ENCODE measurements around the gene CXorf49B.
"Not testable (repeated sequence)": the region's sequence is repeated elsewhere in the genome, so short reads cannot be mapped to it uniquely, and the experiment has no call there.

The CXorf49B gene

DNA sequence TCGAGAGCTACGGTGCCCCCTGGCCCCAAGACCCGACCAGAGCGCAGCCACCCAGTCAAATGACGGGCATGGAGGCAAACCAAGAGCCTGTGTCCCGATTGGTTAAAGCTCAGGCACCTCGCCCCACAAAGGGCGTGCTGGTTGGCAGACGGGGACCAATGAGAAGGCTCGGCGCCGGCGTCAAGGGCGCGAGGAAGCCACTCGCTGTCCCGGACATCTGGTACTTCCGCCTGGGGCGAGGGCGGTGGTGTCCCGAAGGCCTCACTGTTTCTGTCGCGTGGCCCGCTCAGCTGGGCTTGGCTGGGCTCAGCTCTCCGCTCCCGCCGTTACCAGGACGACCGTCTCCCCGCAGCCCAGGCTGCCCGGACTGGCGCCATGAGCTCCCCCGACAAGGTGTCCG is at the start of gene CXorf49B:
Gene CXorf49B (plus strand): TSS at position 301 of the 400 bp plus-strand sequence. CDS start 75 bp downstream, at position 376.
- not testable (repeated sequence) for DNase-seq (ENCODE audit: low read depth in 2 of 2)

DNA sequence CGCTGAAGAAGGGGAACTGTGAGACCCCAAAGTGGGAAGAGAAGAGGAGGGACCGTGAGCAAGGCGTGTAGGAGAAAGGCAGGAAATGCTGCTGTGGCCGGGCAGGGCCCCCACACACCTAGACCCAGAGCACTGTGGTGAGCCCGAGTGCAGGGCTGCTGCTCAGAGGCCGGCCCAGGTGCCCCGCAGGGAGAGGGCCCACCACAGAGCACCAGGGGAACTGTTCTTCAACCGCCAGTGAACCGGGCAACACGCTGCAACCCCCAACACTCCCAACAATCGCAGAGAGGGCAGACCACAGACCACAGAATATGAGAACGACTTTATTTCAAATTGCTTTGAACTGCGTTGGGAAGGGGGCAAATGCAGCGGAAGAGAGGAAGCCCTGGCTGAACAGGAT is 49.1 kb upstream of the CXorf49B start:
- DNase-seq (ENCODE audit: low read depth in 2 of 2), result not testable (repeated sequence)

DNA sequence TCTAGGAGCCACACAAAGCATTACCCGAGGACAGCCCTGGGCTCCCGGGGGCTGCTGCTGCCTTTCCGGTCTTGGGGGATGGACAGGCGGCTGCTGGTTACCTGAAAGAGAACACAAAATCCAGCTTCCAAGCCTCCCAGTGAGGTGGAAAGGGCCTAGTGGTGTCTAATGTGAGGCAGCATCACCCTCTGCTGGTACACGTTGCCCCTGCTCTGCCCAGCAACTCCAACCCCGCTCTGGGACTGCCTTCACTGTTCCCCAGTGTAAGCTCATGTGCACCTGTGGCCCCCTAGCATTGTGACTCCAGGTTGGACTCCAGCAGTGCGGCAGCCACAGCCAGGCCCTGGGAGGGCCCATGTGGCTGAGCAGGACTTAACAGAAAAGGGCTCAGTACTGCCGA is 47.6 kb upstream of the CXorf49B start:
- DNase-seq (ENCODE audit: low read depth in 2 of 2), result not testable (repeated sequence)

DNA sequence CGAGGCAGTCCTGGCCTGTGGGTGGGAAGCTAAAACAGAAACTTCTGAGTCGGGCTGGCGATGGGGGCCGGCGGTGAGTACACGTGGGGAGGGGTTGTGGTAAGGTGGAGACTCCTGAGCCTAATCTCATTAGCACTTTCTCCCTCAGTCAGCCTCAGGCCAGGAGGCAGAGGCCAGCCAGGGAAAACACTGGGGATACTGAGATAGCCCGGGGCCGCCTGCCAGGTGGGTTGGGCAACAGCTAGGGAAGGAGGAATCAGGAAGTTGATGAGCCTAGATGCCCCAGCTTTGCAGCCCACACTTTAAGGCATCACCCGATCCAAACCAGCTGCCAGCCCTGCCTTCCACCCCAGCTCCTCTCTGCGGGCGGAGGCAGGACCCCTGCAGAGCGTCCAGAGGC is 46.8 kb upstream of the CXorf49B start:
- DNase-seq (ENCODE audit: low read depth in 2 of 2), result not testable (repeated sequence)

DNA sequence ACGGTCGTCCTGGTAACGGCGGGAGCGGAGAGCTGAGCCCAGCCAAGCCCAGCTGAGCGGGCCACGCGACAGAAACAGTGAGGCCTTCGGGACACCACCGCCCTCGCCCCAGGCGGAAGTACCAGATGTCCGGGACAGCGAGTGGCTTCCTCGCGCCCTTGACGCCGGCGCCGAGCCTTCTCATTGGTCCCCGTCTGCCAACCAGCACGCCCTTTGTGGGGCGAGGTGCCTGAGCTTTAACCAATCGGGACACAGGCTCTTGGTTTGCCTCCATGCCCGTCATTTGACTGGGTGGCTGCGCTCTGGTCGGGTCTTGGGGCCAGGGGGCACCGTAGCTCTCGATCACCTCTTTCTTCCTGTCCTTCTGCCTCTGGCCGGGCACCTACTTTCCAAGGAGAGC is 45.0 kb upstream of the CXorf49B start, which contains the start of gene CXorf49:
Gene CXorf49 (minus strand): TSS at position 101 of the 400 bp plus-strand sequence. CDS start 134 bp downstream, outside the sequence.
- not testable (repeated sequence) for DNase-seq (ENCODE audit: low read depth in 2 of 2)

DNA sequence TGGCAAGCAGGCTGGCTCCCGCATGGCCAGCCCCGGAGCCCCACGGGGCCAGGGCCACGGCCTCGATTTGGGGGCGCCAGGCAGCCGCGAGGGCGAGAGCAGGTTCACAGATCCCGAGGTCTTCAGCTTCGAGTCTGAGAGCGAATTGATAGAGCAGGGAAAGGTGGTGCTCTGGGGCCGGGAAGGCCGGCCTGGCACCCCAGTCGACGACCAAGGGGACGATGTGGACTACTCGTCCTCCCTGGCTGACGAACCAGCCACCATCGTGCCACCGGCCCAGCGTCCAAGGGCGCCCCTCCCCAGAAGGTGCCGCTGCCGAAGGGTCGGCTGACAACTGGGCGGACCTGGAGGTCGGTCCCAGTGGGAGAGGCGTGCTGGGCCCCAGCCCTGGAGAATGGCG is 44.0 kb upstream of the CXorf49B start:
- DNase-seq (ENCODE audit: low read depth in 2 of 2), result not testable (repeated sequence)

DNA sequence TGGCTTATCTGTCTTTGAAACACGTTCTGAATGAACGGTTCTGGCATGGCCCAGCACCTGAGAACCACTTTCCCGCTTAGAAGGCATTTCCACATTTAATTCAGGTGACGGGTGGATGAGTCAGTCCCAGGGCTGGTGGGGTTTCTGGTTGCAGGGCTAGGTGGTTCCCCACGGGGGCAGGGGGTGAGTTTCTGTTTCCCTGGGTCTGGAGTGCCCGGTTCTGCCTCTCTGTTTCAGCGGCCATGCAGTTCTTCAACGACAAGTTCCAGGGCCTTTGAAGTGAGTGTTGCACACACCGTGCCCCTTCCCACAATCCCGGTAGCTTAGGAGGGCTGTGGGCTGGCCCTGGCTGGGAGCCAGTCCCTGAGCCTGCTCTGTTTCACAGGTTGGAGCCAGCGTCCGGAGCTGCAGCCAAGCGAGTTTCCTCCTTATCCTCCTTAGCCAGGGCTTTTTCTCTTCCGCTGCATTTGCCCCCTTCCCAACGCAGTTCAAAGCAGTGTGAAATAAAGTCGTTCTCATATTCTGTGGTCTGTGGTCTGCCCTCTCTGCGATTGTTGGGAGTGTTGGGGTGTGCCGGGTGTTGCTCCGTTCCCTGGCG is 42.8 kb upstream of the CXorf49B start:
- DNase-seq (ENCODE audit: low read depth in 2 of 2), result not testable (repeated sequence)

DNA sequence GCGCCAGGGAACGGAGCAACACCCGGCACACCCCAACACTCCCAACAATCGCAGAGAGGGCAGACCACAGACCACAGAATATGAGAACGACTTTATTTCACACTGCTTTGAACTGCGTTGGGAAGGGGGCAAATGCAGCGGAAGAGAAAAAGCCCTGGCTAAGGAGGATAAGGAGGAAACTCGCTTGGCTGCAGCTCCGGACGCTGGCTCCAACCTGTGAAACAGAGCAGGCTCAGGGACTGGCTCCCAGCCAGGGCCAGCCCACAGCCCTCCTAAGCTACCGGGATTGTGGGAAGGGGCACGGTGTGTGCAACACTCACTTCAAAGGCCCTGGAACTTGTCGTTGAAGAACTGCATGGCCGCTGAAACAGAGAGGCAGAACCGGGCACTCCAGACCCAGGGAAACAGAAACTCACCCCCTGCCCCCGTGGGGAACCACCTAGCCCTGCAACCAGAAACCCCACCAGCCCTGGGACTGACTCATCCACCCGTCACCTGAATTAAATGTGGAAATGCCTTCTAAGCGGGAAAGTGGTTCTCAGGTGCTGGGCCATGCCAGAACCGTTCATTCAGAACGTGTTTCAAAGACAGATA is 2.4 kb upstream of the CXorf49B start:
- not testable (repeated sequence) for DNase-seq (ENCODE audit: low read depth in 2 of 2)

DNA sequence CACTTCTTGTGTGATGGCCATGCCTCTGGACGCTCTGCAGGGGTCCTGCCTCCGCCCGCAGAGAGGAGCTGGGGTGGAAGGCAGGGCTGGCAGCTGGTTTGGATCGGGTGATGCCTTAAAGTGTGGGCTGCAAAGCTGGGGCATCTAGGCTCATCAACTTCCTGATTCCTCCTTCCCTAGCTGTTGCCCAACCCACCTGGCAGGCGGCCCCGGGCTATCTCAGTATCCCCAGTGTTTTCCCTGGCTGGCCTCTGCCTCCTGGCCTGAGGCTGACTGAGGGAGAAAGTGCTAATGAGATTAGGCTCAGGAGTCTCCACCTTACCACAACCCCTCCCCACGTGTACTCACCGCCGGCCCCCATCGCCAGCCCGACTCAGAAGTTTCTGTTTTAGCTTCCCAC is 1.7 kb downstream of the CXorf49B start:
- not testable (repeated sequence) for DNase-seq (ENCODE audit: low read depth in 2 of 2)

DNA sequence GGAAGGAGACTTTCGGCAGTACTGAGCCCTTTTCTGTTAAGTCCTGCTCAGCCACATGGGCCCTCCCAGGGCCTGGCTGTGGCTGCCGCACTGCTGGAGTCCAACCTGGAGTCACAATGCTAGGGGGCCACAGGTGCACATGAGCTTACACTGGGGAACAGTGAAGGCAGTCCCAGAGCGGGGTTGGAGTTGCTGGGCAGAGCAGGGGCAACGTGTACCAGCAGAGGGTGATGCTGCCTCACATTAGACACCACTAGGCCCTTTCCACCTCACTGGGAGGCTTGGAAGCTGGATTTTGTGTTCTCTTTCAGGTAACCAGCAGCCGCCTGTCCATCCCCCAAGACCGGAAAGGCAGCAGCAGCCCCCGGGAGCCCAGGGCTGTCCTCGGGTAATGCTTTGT is 2.5 kb downstream of the CXorf49B start:
- DNase-seq (ENCODE audit: low read depth in 2 of 2), result not testable (repeated sequence)

DNA sequence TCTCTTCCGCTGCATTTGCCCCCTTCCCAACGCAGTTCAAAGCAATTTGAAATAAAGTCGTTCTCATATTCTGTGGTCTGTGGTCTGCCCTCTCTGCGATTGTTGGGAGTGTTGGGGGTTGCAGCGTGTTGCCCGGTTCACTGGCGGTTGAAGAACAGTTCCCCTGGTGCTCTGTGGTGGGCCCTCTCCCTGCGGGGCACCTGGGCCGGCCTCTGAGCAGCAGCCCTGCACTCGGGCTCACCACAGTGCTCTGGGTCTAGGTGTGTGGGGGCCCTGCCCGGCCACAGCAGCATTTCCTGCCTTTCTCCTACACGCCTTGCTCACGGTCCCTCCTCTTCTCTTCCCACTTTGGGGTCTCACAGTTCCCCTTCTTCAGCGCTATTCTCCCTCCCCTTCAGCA is 4.0 kb downstream of the CXorf49B start:
- DNase-seq (ENCODE audit: low read depth in 2 of 2), result not testable (repeated sequence)

DNA sequence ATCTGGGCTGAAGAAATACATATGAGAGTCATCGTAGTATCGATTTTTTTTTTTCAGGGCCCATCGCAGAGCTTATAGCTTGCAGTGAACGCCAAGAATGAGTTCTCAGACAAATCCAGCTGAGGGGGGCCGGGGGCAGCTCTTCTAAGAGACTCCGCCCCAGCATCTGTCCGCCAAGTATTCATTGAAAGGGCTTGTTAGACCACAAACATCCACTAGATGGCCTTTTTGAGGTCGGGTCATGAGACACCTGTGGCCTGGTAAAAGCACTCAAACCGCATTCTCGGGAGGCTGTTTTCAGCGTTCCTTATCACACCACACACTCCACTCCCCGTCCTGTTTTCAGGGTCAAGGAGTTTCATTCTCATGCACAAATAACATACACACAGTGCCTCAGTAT is 15.2 kb downstream of the CXorf49B start:
- not testable (repeated sequence) for DNase-seq (ENCODE audit: low read depth in 2 of 2)

DNA sequence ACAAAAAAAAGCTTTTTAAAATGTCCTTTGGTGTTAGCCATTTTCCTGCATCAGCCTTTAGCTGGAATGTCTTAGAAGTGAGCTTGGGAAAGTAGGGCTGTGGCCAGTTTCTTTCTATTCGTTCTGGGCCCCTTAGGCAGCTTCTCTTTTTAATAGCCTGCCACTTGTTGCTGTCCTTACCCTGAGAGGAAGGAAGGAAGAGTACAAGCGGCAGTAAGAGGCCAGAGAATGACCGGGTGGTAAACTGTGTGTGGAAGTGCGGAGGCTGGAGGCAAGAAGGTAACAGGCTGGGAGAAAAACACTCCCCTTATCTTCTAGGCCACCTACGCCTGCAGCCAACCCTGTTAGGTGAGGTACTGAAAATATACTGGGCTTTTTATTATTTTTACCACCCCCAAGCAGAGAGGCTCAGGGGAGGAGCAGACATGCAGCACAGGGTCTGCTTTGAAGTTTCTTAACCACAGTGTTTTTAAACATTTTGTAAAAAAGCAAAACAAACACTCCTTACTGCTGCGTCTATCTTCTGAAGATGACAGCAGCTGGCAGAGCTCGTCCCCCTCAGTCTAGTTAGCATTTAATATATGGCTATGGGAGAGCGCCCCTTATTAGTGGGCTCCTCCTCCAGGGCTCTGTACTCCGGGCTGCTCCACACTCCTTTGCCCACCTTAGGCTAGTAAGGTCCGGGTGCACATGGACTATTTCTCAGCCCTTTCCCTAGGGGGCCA is 19.2 kb downstream of the CXorf49B start:
- not testable (repeated sequence) for DNase-seq (ENCODE audit: low read depth in 2 of 2)

DNA sequence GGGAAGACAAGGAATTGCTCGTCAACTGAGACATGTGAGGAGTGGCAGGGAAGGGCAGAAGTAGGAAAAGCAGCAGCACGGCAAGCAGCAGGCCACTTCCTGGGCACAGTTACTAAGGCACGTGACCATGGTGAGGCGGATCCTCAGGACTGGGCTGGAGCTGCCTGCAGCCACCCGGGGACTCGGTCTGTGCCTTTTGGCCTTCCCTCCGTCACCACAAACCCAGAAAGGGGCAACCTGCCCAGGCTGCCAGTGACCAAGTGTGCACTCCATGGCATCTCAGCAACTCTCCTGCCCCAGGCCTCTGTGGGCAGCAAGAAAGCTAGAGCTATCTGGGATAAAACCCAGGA is 19.8 kb downstream of the CXorf49B start:
- DNase-seq (ENCODE audit: low read depth in 2 of 2), result not testable (repeated sequence)

DNA sequence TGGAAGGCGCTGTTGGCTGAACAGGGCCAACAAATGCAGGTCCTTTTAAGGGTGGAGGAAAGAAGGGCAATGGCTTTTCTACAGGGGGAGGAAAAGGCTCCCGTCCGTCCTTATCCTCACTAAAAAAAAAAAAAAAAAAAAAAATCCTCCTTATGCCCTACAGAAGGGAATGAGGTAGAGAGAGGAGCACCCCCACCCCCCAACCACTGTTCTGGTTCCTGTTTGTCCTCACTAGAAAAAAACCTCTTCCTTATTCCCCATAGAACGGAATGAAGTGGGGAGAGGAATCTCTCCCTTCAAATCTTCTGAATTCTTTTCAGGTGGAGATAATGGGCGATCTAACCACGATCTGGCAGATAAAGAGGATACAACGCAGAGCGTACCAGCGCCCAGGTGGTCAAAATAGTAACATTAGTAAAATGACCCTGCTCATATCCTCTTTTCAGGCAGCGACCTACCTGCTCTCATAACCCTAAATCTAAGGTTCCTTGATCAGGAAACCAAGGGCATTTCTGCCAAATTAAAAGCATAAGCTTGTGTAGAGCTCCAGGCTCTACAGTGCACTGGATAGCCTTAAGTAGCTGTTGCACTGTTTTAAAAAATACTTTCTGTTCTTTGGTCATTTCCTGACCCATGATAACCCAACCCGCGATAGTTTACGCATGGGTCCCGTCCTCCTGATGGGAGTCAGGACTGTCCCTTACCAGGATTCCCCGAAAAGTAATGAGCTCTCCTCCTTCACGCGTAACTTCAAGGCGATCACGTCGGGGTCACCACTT is 20.6 kb downstream of the CXorf49B start:
- DNase-seq (ENCODE audit: low read depth in 2 of 2), result not testable (repeated sequence)

DNA sequence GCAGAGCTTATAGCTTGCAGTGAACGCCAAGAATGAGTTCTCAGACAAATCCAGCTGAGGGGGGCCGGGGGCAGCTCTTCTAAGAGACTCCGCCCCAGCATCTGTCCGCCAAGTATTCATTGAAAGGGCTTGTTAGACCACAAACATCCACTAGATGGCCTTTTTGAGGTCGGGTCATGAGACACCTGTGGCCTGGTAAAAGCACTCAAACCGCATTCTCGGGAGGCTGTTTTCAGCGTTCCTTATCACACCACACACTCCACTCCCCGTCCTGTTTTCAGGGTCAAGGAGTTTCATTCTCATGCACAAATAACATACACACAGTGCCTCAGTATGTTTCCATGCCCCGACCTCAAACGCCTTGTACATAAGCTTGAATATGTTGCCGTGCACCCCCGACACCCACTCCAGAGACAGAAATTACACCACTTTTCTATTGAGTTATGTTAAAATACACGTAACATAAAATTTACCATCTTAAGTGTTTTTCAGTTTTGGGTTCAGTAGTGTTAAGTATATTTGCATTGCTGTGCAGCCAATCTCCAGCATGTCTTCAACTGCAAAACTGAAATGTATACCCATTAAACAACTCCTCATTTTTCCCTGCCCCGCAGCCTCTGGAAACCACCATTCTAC is 21.3 kb downstream of the CXorf49B start:
- not testable (repeated sequence) for DNase-seq (ENCODE audit: low read depth in 2 of 2)

DNA sequence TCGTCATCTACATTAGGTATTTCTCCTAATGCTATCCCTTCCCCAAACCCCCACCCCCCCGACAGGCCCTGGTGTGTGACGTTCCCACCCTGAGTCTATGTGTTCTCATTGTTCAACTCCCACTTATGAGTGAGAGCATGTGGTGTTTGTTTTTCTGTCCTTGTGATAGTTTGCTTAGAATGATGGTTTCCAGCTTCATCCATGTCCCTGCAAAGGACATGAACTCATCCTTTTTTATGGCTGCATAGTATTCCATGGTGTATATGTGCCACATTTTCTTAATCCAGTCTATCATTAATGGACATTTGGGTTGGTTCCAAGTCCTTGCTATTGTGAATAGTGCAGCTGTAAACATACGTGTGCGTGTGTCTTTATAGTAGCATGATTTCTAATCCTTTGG is 43.3 kb downstream of the CXorf49B start:
- not testable (repeated sequence) for DNase-seq (ENCODE audit: low read depth in 2 of 2)

DNA sequence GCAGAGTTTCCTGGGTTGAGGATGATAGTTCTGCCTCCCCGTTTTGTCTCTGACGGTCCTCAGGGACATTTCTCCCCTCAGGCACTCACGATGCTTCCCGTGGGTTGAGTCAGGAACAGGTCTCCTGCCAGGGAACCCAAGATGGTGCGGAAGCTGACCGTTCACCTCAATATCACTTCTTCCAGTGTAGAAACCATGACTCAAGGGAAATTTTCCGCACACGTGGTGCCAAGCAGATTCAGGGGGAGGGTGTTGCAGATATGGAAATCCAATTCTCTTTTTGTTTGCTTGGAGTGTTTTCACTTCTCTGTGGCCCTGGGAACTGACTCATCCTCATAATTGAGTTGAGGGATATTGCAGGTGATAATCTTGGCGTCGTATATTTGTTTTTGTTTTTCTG is 46.7 kb downstream of the CXorf49B start:
- no peak for DNase-seq (ENCODE audit: low read depth in 2 of 2)

DNA sequence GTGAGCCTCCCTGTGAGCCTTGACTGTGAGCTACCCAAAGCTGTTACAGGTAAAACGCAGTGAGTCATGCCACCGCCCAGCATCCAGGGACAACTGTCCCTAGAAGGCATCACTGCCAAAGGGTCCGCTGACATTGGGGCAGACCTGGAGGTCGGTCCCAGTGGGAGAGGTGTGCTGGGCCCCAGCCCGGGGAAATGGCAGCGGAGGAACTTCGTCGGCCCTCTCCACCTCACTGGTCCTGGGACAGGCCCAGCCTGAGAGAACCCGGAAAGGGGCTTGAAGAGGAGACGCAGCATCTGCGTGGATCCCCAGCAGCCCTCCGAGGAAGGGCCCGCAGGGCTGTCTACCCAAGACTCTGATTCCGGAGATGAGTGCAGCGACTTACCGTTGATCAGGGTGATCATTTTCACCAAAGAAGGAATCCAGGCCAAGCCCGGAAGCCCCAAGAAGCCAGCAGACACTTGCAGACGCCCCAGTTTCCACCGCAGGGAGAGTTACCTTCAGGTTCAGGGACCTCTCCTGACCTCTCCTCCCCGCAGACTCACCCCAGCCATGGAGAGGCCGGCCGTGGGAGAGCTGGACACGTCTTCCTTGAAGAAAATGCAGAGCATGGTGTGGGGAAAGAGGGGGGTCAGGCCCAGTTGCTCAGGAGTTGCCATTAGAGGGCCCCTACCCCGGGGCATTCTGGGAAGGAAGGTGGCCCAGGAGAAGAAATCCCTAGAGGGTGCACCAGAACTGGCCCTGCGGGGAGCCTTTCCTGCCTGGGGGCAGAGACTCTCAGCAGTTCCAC is 51.2 kb downstream of the CXorf49B start:
- DNase-seq (ENCODE audit: low read depth in 2 of 2), result no peak

DNA sequence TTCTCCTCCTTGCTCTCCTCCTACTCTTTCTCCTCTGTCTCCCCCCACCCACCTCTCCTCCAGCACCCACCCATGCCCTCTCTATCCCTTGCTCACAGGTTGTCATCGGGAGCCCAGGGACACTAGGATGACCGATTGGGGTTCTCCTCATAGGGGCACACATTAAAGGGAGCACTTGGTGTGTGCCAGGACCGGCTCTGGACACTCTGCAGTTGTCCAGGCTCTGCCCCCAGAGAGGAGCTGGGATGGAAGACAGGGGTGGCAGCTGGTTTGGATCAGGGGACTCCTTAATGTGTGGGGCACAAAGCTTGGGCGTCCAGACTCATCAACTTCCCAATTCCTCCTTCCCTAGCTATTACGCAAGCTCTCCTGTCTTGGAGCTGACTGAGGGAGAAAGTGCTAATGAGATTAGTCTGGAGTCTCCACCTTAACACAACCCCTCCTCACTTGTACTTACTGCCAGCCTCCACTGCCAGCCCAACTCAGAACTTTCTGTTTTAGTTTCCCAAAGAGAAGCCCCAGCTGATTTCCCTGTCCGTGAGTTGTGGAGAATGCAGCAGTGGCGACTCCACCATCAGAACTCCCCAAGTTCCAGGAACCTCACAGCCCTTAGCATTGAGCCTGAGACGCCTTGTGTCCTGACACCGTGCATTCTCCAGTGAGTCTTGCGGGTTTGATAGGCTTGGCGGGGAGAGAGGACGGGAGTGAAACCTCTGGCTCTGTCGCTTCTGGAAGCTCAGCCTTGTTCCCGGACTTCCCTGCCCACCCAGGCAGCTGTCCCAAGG is 52.2 kb downstream of the CXorf49B start:
- no peak for DNase-seq (ENCODE audit: low read depth in 2 of 2)
